CD4-positive, alpha-beta T cell treated with Interleukin-12 subunit alpha and Interleukin-12 subunit beta, for 1 hour (primary cell): ENCODE measurements around the gene GNAO1.

Experiments
- DNase-seq: peaks from one replicate; pipeline ENCODE4 v3.0.0-alpha.2; 2020

Gene GNAO1

GRCh38 chr16:56242740-56243139 lies 51.5 kb downstream of the GNAO1 start:
- DNase-seq = no peak

GRCh38 chr16:56244612-56245011 lies 53.3 kb downstream of the GNAO1 start:
- no peak for DNase-seq

GRCh38 chr16:56245197-56245596 lies 53.9 kb downstream of the GNAO1 start:
- no peak for DNase-seq

GRCh38 chr16:56246051-56246817 lies 54.9 kb downstream of the GNAO1 start:
- no peak for DNase-seq

GRCh38 chr16:56247018-56247417 lies 55.7 kb downstream of the GNAO1 start:
- DNase-seq = no peak

- DNase-seq = no peak
These were observed 56.5 kb downstream of the GNAO1 start for GRCh38 chr16:56247808-56248207.

DNA sequence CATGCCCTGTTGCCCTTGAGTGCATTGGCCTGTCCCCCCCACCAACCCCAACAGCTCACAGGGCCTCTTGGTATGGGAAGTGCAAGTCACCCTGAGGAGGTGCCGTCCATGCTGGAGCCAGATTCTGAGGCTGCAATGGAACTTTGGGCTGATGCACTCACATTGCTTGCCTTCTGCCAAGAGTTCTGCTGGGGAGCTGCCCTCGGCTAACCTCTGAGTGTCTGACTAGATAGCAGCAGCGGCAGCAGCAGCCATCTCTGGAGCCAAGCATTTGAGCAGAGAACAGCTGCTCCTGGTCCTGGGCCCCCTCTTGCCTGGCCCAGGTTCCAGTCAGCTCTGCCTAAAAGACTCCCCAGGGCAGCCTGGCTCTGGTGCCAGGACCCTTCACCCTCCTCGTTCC lies 61.5 kb downstream of the GNAO1 start:
- no peak for DNase-seq

DNA sequence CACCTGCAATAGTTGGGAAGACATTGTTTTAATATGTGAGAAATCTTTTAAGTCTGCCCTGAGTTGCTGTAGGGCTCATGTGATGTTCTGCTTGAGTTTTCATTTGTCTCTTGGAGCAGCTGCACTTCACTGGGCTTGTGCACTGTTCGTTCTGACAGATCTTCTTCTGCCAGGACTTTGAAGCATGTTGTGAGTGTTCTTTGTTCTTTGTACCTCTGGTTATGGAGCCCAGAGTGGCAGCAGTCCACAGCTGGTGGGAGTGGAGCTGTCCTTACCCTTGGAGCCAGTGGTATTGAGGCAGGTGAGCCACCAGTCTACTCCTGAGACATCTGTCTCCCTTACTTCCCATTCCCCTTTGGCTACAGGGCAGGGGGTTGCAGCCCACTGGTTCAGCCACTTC lies 64.6 kb downstream of the GNAO1 start:
- no peak for DNase-seq

GRCh38 chr16:56257239-56257638 lies 66.0 kb downstream of the GNAO1 start:
- no peak for DNase-seq

DNA sequence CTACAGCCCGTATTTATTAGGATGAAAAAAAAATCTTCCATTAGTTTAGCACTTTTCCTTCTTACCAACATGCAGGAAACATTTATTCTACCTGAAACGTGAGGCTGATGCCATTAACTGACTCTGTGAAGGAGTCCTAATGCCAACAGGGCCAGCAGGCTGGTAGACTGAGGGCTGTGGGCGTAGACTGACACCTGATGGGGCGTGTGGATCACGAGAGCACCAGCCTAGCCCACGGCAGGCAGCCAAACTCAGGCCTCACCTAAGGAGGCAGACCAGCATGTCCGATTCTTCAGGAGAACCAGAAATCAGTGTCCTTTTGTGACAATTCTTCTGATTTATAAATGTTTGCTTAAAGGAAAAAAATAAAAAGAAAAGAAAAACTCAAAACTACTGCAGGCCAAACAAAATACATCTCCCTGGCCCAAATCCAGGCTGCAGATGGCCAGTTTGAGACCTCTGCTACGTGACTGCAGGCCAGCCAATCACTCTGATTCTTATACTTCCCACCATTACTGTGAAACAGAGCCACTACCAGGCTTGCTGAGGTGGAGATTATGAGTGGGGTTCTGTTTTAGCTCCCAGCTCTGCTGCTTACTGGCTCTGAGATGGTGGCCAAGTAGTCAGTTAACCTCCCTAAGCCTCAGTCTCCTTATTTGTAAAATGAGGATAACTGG lies 66.5 kb downstream of the GNAO1 start:
- no peak for DNase-seq

DNA sequence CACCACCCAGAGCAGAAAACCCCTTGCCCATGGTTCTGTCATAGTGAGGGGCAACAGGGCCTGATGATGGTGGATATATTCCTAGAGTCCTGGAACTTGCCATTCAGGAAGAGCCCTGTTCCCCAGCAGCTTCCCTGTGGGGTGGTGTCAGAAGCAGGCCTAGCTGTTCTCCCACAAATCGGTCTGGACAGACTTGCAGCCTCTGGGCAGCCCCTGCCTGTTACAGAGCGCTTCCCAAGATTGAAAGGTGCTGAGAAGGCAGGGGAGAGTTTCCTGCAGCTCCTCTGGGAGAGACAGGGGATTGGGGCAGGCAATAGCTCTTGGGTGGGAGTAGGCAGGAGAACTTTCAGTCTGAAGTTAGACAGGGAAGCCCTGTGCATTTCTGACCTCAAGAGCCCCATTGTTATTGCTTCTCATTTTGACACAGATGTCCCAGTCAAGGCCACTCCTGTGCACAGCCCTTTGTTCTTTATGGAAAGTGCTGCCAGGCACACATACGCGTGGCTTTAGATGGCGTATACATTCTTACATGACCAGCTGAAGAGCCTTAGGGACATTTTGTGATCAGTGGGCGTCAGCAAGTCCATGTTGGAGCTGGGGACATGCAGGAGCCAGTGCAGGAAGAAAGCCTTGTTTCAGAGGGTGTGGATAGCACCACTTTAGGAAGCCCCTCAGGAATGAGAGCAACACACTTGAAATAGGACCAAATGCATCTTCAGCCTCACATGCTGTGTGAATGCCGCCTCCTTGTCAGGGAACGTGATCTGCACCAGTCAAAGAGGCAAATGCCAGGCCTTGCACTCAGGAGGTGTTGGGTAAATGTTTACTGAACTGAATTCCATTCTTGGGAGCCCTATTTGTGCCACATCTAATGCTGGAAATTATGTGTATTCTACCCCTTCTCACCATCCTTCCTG lies 67.5 kb downstream of the GNAO1 start:
- DNase-seq = no peak

DNA sequence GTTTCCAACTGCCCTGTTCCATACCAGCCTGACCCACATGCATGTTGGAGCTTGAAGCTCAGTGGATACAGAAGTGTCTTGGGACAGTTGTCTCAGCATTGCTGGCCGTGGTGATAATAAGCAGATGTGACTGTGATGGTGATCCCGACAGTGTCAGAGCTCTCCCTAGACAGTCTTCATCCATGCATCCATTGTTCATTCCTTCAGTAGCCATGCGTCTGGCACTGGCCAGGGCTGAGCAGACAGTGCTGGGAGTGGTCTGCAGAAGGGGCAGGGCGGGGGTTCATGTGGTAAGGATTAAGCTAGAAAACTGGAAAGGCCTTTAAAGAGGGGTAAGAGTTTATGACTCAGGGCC lies 68.1 kb downstream of the GNAO1 start:
- no peak for DNase-seq

- DNase-seq = no peak
These were observed 69.3 kb downstream of the GNAO1 start for GRCh38 chr16:56260378-56261160.

DNA sequence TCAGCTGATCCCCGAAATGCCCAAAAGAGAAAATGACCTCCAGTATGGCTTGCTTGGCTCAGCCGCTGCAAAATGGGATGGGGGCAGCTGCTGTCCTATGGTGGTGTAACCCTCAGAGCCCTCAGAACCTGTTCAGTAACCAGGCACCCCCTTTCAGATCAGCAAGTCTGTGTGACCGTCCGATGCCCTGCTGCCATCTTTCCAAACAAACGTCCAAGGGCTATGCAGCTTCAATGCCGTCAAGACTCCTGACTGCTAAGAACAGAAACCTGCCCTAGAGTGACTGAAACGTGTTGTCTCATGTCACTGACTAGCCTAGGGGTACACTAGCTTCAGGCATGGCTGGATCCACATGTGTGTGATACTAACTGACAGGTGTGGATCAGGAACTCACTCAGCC lies 70.4 kb downstream of the GNAO1 start:
- no peak for DNase-seq

DNA sequence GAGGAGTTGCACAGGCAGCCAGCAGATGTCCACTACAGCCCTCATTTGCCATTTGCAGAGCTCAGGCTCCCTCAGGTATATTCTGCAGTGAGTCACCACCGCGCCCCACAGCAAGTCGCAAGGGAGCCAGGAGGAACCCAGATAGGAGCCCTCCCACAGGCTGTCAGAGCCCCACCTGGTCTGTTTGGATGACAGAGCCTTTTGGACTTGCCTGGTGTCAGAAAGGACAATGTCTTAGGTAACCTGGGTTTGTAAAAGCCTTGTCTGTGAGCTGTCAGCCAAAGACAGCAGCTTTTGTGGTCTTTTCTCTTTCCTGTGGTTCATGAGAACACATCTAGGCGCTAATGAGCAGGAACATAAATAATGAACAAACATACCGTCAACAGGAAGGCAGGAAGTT lies 70.9 kb downstream of the GNAO1 start:
- DNase-seq = peak; percentile 72

GRCh38 chr16:56262551-56263245 lies 71.4 kb downstream of the GNAO1 start:
- DNase-seq = no peak

GRCh38 chr16:56263711-56264608 lies 72.7 kb downstream of the GNAO1 start:
- DNase-seq = no peak

GRCh38 chr16:56264609-56264972 lies 73.3 kb downstream of the GNAO1 start:
- DNase-seq = no peak

GRCh38 chr16:56265184-56265583 lies 73.9 kb downstream of the GNAO1 start:
- DNase-seq = no peak

GRCh38 chr16:56265746-56266145 lies 74.5 kb downstream of the GNAO1 start:
- no peak for DNase-seq
